ENCODE measurements around the gene TREML4. TPM values are rescaled to one million over a fixed set of nuclear protein-coding genes. Genes with fewer than 3 reads are reported as not detected.

TREML4 gene
- total RNA-seq, 1 donor from 2014 or later: not detected

DNA sequence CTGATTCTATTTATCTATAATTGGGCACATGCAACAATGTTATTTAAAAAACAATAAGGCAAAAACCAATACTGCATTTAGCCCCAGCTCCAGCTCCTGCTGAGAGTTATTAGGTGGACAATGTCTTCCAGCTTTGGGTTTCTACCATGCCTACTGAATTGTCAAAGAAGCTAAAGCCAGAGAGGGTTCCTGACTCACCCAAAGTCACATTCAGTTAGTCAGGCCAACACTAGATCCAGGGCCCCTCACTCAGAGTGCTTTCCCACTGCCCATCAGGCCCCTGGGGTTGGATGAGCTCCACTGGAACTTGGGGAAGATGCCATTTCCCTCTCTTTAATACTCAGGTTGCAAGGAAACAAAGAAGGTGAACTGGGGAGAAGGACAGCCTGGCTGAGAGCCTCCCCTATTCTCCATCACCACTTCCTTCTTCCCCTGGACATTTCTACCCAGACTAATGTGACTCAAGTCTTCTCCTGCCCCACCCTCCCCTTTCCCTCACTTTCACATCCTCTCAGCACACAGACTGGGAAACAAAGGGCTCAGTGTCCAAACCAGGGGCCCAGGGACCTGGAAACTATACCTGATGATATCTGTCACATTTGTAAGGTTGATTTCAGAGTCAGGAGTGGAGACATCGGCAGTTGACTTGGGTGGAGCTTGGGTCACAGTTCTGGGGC, 52.4 kb downstream of the TREML4 start:
- H3K4me1 ChIP-seq: no peaks in the 10 kb centered on the region
- no peaks in the 10 kb centered on the region for H3K27me3 ChIP-seq
- no peak for DNase-seq (ENCODE audit: extremely low spot score in 2 of 2)
- H3K4me3 ChIP-seq: no peak overlapping the region
- no peaks in the 10 kb centered on the region for H3K9me3 ChIP-seq
- no peaks in the 10 kb centered on the region for H3K36me3 ChIP-seq
- no peak for TF ChIP-seq POLR2A (IDR thresholded peaks at IDR 0.05)
- TF ChIP-seq, protein P1, sequence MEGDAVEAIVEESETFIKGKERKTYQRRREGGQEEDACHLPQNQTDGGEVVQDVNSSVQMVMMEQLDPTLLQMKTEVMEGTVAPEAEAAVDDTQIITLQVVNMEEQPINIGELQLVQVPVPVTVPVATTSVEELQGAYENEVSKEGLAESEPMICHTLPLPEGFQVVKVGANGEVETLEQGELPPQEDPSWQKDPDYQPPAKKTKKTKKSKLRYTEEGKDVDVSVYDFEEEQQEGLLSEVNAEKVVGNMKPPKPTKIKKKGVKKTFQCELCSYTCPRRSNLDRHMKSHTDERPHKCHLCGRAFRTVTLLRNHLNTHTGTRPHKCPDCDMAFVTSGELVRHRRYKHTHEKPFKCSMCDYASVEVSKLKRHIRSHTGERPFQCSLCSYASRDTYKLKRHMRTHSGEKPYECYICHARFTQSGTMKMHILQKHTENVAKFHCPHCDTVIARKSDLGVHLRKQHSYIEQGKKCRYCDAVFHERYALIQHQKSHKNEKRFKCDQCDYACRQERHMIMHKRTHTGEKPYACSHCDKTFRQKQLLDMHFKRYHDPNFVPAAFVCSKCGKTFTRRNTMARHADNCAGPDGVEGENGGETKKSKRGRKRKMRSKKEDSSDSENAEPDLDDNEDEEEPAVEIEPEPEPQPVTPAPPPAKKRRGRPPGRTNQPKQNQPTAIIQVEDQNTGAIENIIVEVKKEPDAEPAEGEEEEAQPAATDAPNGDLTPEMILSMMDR (IDR thresholded peaks at IDR 0.05): no peak
- no peak for TF ChIP-seq POLR2AphosphoS5 (IDR thresholded peaks at IDR 0.05; ENCODE audit: insufficient read depth in 1 of 2, low read depth in 1 of 2)
- no peak overlapping the region for H3K27ac ChIP-seq
- intact Hi-C loops (cut with DNase I): no loop called here

- Histone ChIP-seq H3K27me3 (no peaks in the 10 kb centered on the region), H3K27ac (no peak overlapping the region), H3K4me1 (no peaks in the 10 kb centered on the region), H3K9me3 (no peaks in the 10 kb centered on the region), H3K4me3 (no peak overlapping the region), H3K36me3 (no peaks in the 10 kb centered on the region)
- DNase-seq (ENCODE audit: extremely low spot score in 2 of 2): no peak
- intact Hi-C loops (cut with DNase I): no loop called here
- TF ChIP-seq, protein P1 (IDR thresholded peaks at IDR 0.05): no peak
- TF ChIP-seq POLR2A (IDR thresholded peaks at IDR 0.05) (no peak), POLR2AphosphoS5 (IDR thresholded peaks at IDR 0.05; ENCODE audit: insufficient read depth in 1 of 2, low read depth in 1 of 2) (no peak)
Observed at GRCh38 chr6:41283600-41283999, 55.5 kb downstream of the TREML4 start.

DNA sequence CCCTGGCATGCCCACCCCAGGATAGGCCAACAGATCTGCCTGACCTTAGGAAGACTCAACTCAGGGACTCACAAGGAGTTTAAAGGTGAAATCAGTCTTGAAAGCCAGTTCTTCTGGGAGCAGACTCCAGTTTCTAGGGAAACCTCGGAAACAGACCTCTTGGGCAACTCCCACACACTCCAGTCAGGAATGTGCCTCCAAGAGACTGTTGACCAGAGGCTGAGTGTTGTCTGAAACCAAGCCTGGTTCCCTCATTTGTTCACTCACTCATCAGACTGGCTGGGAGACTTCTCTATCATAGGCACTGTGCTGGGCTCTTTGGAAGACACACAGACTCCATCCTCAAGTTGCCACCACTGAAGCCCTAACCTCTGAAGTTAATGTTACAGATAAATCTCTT, 56.6 kb downstream of the TREML4 start:
- intact Hi-C loops (cut with DNase I): no loop called here
- TF ChIP-seq POLR2AphosphoS5 (IDR thresholded peaks at IDR 0.05; ENCODE audit: insufficient read depth in 1 of 2, low read depth in 1 of 2): no peak
- TF ChIP-seq, protein P1 (IDR thresholded peaks at IDR 0.05): no peak
- TF ChIP-seq POLR2A (IDR thresholded peaks at IDR 0.05): no peak
- Histone ChIP-seq H3K27me3 (no peaks in the 10 kb centered on the region), H3K4me3 (no peak overlapping the region), H3K27ac (no peak overlapping the region), H3K36me3 (no peaks in the 10 kb centered on the region), H3K9me3 (no peaks in the 10 kb centered on the region), H3K4me1 (no peaks in the 10 kb centered on the region)
- no peak for DNase-seq (ENCODE audit: extremely low spot score in 2 of 2)

DNA sequence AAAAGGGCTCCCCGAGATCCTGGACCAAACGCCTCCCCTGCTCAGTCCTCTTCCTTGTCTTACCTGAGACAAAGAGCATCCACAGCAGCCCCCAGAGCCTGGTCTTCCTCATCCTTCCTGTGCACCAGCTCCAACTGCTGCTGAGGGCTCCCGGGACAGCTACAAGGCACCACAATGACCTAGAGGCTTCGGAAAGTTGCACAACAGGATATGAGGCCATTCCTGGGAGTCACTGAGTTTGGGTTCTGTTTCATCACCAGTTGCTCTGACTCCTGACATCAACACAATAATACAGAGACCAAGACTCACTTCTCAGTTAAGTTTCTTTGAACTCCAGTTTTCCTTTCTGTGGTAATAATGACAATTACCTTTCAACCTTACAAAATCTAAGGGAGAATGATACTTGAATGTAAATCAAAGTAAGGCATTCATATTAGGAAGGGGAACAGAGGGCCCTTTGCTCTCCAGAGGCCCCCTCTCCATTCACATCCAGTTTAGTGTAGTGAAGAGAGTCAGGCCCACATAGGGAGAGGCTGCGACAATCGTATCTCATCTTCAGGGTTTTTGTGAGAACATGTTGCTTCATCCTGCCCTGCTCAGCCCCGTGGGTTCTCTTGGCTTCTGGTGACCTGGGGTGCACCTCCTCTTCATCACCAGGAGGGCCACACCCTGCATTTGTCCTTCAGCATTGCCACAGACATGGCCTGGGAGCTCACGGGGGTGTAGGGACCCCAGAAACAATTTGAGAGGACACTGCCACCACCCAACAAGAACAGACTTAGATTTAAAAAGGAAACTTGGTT, 58.6 kb downstream of the TREML4 start, which contains the start of gene TREM1:
Gene TREM1 (minus strand): TSS at position 139 of the 803 bp plus-strand sequence. CDS start 27 bp downstream, at position 112.
- Histone ChIP-seq H3K4me3 (no peak within 1 kb of the TSS), H3K27ac (no peak within 1 kb of the TSS), H3K27me3 (no peaks in the 10 kb centered on the region), H3K9me3 (no peaks in the 10 kb centered on the region), H3K4me1 (no peaks in the 10 kb centered on the region), H3K36me3 (no peaks in the 10 kb centered on the region)
- intact Hi-C loops (cut with DNase I): no loop called here
- TF ChIP-seq, protein P1 (IDR thresholded peaks at IDR 0.05): no peak
- no peak for TF ChIP-seq POLR2AphosphoS5 (IDR thresholded peaks at IDR 0.05; ENCODE audit: insufficient read depth in 1 of 2, low read depth in 1 of 2)
- TF ChIP-seq POLR2A (IDR thresholded peaks at IDR 0.05): no peak
- no peak for DNase-seq (ENCODE audit: extremely low spot score in 2 of 2)
